Heart right ventricle (tissue), 16 donors: ENCODE results near the gene UBE4B. TPM values are rescaled to one million over a fixed set of nuclear protein-coding genes. Genes with fewer than 3 reads are reported as not detected.

Experiments
- ATAC-seq, 8 donors: fragments of 200-7000 bp; cut with Tn5 transposase; one replicate each; pipeline ENCODE4 v1.9.1; 2020; ENCODE audit warnings: mild to moderate bottlenecking in 8 of 8, moderate library complexity in 8 of 8, moderate number of reproducible peaks in 1 of 8
- DNase-seq, 2 donors: peaks; one replicate each; pipeline ENCODE4 v3.0.0-alpha.2; 2020
- H3K27ac ChIP-seq, 10 donors: fragments of 200-600 bp; sonication (generic) in 2 of 10; one replicate each; pipeline versions ENCODE4 v1.5.0 to v1.8.0; 2020 to 2022; ENCODE audit warnings: mild to moderate bottlenecking in 3 of 10
- H3K27me3 ChIP-seq, 7 donors: fragments of 200-600 bp; one replicate each; pipeline ENCODE4 v1.8.0; 2021 to 2022; ENCODE audit warnings: mild to moderate bottlenecking in 2 of 7
- H3K36me3 ChIP-seq, 9 donors: fragments of 200-600 bp; sonication (generic) in 1 of 9; one replicate each; pipeline versions ENCODE4 v1.5.0 to v1.8.0; 2020 to 2022; ENCODE audit warnings: mild to moderate bottlenecking in 2 of 9
- H3K4me1 ChIP-seq, 9 donors: fragments of 200-600 bp; sonication (generic) in 1 of 9; one replicate each; pipeline versions ENCODE4 v1.5.0 to v1.8.0; 2020 to 2022; ENCODE audit warnings: mild to moderate bottlenecking in 4 of 9
- H3K4me3 ChIP-seq, 10 donors: fragments of 200-600 bp; sonication (generic) in 2 of 10; one replicate each; pipeline versions ENCODE4 v1.5.0 to v1.8.0; 2020 to 2022; ENCODE audit warnings: mild to moderate bottlenecking in 7 of 10, moderate library complexity in 2 of 10
- H3K9me3 ChIP-seq, 11 donors: fragments of 200-600 bp in 10 of 11; sonication (generic) in 2 of 11; one replicate each; pipeline versions ENCODE4 v1.5.0 to v1.8.0; 2013 to 2022; ENCODE audit warnings: mild to moderate bottlenecking in 2 of 11, control low read depth in 1 of 11, moderate library complexity in 1 of 11
- WGBS, 2 donors: extraction: QIAGEN DNeasy Blood & Tissue Kit; methylation state at CpG; one replicate each; pipeline ENCODE4 v1.1.7; 2013; ENCODE audit warnings: inconsistent platforms in 1 of 2; 5-methylcytosine and 5-hydroxymethylcytosine counted together
- intact Hi-C, 10 donors: fragments of 100-400 bp; cut with DNase I; formaldehyde crosslinking; loops; one replicate each; pipeline versions ENCODE4 v1.11.1 to v1.14.2; 2022
- polyA plus RNA-seq, 2 donors: library from polyadenylated mRNA; stranded (reverse); fragments of 200-250 nt; gene quantifications; one replicate each; pipeline ENCODE4 v1.2.3, GENCODE V29; 2013
- total RNA-seq, 10 donors: library from RNA; stranded (reverse); fragmentation: NEBNext Ultra II Directional in 3 of 10; extraction: Animal tissue kit (Norgen Biotek cat#: 25700) in 3 of 10; gene quantifications; one replicate each; pipeline versions ENCODE4 v1.2.1 to v1.2.4, GENCODE V29; 2021 to 2023
- TF ChIP-seq, protein P1 (sequence below), 9 donors: fragments of 200-600 bp; sonication (generic) in 2 of 9; IDR thresholded peaks; one replicate each; pipeline versions ENCODE4 v1.5.0 to v1.8.0; 2021 to 2022; ENCODE audit warnings: antibody characterized with exemption in 9 of 9, mild to moderate bottlenecking in 5 of 9, moderate library complexity in 1 of 9
- donor health status: Arrhythmogenic right ventricular cardiomyopathy.
- donor health status: ischemic (EF 13 %, LVEDD 7.1; RV severe dilation, severe dysfunction).
- donor health status: healthy with polysubstance abuse.
- donor health status: DM: no; HTN: yes; CAD: no.
- donor health status: DM: no; HTN: no; CAD: no.
- donor health status: ischemic (EF 25% LVEDD 6.9; RV normal size, moderate dysfunction).
- donor health status: ischemic (EF 25% LVEDD 5.7; RV mildly dilated, moderate dysfunction).
- donor health status: healthy.
- donor health status: DM: yes; HTN: yes; CAD: no.
- donor health status: Ischemic cardiomyopathy.
- donor health status: ischemic (EF 35%, LVEDD 5.7; RV mildly dilated, moderate dysfunction).
- donor health status: nonischemic (EF 11% LVEDD 7.7; RV severe dilation, severe dysfunction).
- donor health status: DM: yes; HTN: yes; CAD: no.
- donor health status: PGD.
- donor health status: ischemic (EF 29% LVEDD 5.4; RV normal size, mild dysfunction).
- donor health status: nonischemic (EF 23%, LVEDD 6.1; RV moderate dilation, normal function).

UBE4B gene
- total and polyA plus RNA-seq, 12 donors: 18.3 to 87.3 (median 67.8) TPM

DNA sequence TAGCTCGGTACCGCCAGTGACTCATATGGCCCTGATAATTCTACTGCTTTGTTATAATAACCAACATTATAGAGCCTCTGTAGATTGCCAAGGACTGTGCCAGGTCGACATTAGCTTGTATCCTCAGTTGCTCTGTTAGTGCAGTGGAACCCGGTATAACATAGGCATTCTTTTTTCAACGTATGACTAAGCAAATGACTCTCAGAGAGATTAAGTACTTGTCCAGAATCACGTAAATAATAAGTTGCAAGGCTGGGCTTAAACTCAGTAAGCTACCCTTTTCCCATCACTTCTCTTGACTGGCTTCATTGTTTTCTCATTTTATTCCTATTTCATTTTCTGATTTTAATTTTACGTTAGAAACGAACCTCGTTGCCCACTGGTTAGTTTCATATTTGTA is 85.1 kb downstream of the UBE4B start:
- TF ChIP-seq, protein P1, sequence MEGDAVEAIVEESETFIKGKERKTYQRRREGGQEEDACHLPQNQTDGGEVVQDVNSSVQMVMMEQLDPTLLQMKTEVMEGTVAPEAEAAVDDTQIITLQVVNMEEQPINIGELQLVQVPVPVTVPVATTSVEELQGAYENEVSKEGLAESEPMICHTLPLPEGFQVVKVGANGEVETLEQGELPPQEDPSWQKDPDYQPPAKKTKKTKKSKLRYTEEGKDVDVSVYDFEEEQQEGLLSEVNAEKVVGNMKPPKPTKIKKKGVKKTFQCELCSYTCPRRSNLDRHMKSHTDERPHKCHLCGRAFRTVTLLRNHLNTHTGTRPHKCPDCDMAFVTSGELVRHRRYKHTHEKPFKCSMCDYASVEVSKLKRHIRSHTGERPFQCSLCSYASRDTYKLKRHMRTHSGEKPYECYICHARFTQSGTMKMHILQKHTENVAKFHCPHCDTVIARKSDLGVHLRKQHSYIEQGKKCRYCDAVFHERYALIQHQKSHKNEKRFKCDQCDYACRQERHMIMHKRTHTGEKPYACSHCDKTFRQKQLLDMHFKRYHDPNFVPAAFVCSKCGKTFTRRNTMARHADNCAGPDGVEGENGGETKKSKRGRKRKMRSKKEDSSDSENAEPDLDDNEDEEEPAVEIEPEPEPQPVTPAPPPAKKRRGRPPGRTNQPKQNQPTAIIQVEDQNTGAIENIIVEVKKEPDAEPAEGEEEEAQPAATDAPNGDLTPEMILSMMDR (IDR thresholded peaks at IDR 0.05): no peak
- DNase-seq (no peak), ATAC-seq (no peak)
- intact Hi-C loops: no loop called here
- Histone ChIP-seq H3K9me3 (no peaks in the 10 kb centered on the region), H3K4me1 (no peaks in the 10 kb centered on the region), H3K36me3 (peaks cover 0 to 99% (median 28%) of the 10 kb centered on the region in 9 donors), H3K4me3 (no peak overlapping the region), H3K27ac (no peak overlapping the region), H3K27me3 (no peaks in the 10 kb centered on the region)
- WGBS, 2 donors: 91% methylated on average over 9 of the region's 9 CpGs

DNA sequence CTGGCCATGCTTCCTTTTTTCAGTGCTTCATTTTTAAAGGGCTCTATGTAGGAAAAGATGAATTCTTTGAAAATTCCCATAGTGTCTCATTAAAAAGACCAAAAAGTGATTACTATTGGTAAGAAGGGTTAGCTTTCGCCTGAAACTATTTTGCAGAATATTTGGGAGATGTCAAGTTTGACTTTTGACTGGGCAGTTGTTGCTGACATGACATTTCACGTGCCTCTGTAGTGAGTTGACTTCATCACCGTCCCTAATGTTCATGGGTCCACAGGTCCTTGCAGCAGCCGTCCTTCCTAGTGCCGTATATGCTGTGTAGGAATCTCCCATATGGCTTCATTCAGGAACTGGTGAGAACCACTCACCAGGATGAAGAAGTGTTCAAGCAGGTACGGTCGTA is 88.9 kb downstream of the UBE4B start:
- TF ChIP-seq, protein P1 (IDR thresholded peaks at IDR 0.05): no peak
- Histone ChIP-seq H3K27me3 (no peaks in the 10 kb centered on the region), H3K9me3 (no peaks in the 10 kb centered on the region), H3K4me3 (no peak overlapping the region), H3K36me3 (peaks cover 0 to 100% (median 27%) of the 10 kb centered on the region in 9 donors), H3K27ac (no peak overlapping the region), H3K4me1 (no peaks in the 10 kb centered on the region)
- WGBS, 2 donors: 96% methylated on average over 7 of the region's 7 CpGs
- ATAC-seq: no peak
- DNase-seq: no peak
- intact Hi-C loops: no loop called here

GRCh38 chr1:10122926-10123325 is 90.2 kb downstream of the UBE4B start:
- no peaks in the 10 kb centered on the region for H3K9me3 ChIP-seq
- ATAC-seq (no peak), DNase-seq (no peak)
- no peak overlapping the region for H3K27ac ChIP-seq
- intact Hi-C loops: no loop called here
- WGBS, 2 donors: 91 to 95% methylated on average over 10 of the region's 10 CpGs
- H3K4me3 ChIP-seq: no peak overlapping the region
- H3K27me3 ChIP-seq: no peaks in the 10 kb centered on the region
- H3K4me1 ChIP-seq: no peaks in the 10 kb centered on the region
- H3K36me3 ChIP-seq: peaks cover 0 to 100% (median 25%) of the 10 kb centered on the region in 9 donors
- TF ChIP-seq, protein P1 (IDR thresholded peaks at IDR 0.05): no peak

DNA sequence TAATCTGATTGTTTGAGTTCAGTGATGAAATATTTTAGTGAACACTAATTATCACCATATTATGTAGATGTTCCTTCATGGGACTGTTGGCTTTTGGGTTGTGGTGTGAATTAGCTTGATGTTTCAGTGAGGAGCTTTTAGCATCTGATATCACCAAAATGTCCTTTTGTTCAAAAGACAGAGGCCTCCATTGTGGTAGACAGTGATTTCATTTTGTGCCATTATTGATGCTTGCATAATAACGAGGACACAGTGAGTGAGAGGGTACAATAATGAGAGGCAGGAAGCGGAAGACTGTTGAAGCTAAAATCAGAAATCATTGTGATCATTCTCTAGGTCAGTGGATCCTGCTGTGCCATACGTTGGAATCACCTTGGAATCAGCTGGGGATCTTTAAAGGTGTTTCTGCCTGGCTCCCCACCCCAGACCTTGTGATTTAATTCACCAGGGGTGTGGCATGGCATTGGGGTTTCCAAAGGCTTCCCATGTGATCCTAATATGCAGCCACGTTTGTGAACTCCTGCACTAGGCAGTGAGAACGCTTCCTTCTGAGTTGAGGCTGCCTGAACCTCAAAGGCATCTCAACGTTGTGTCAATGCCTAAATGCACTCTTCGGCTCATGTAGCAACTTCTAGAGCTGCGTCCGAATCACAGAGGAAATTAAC is 95.5 kb downstream of the UBE4B start:
- intact Hi-C loops: no loop called here
- ATAC-seq (no peak), DNase-seq (no peak)
- TF ChIP-seq, protein P1 (IDR thresholded peaks at IDR 0.05): no peak
- H3K9me3 ChIP-seq: no peaks in the 10 kb centered on the region
- H3K36me3 ChIP-seq: peaks cover 0 to 100% (median 51%) of the 10 kb centered on the region in 9 donors
- WGBS, 2 donors: 83 to 86% methylated on average over 9 of the region's 9 CpGs
- H3K27me3 ChIP-seq: no peaks in the 10 kb centered on the region
- H3K4me1 ChIP-seq: no peaks in the 10 kb centered on the region
- H3K4me3 ChIP-seq: no peak overlapping the region
- H3K27ac ChIP-seq: no peak overlapping the region
